Neural cell (in vitro differentiated cells): ENCODE measurements around the gene AGT. TPM values are rescaled to one million over a fixed set of nuclear protein-coding genes. Genes with fewer than 3 reads are reported as not detected.
"Not testable (repeated sequence)": the region's sequence is repeated elsewhere in the genome, so short reads cannot be mapped to it uniquely, and the experiment has no call there.

Source experiments
- H2AFZ ChIP-seq: fragments of 200-600, 300-800 bp; sonication (generic), shearing (Covaris generic); 2 replicates; pipeline ENCODE4 v1.6.0; 2014; ENCODE audit warnings: low read depth, mild to moderate bottlenecking, antibody characterized with exemption, low read length, moderate library complexity
- H3F3A ChIP-seq: fragments of 200-600 bp; shearing (Covaris generic); 2 replicates; pipeline ENCODE4 v1.6.1; 2016; ENCODE audit warnings: mild to moderate bottlenecking, moderate library complexity, mixed read lengths, antibody characterized with exemption, low read length; ENCODE audit not compliant: insufficient read depth, poor library complexity, severe bottlenecking
- H3K27ac ChIP-seq: fragments of 200-600, 300-800 bp; sonication (generic), shearing (Covaris generic); 2 replicates; pipeline ENCODE4 v1.5.1; 2014; ENCODE audit warnings: mild to moderate bottlenecking, low read length, moderate library complexity
- H3K27me3 ChIP-seq: fragments of 300-800, 200-600 bp; sonication (generic), shearing (Covaris generic); 2 replicates; pipeline ENCODE4 v1.6.0; 2014; ENCODE audit warnings: mild to moderate bottlenecking, low read depth, low read length, moderate library complexity; ENCODE audit not compliant: insufficient read depth
- H3K36me3 ChIP-seq: fragments of 300-800, 200-600 bp; sonication (generic), shearing (Covaris generic); 2 replicates; pipeline ENCODE4 v1.5.1; 2014; ENCODE audit warnings: mild to moderate bottlenecking, antibody characterized with exemption, low read length, moderate library complexity; ENCODE audit not compliant: insufficient read depth
- H3K4me2 ChIP-seq: fragments of 300-800, 200-600 bp; sonication (generic), shearing (Covaris generic); 2 replicates; pipeline ENCODE4 v1.6.0; 2014; ENCODE audit warnings: mild to moderate bottlenecking, low read length
- H3K4me3 ChIP-seq: fragments of 300-800, 200-600 bp; sonication (generic), shearing (Covaris generic); 2 replicates; pipeline ENCODE4 v1.5.1; 2014; ENCODE audit warnings: mild to moderate bottlenecking, low read length, moderate library complexity
- H3K79me2 ChIP-seq: fragments of 200-600 bp; shearing (Covaris generic); replicated peaks from 2 replicates; pipeline ENCODE4 v1.6.0; 2014; ENCODE audit warnings: mild to moderate bottlenecking, low read length, moderate library complexity; ENCODE audit not compliant: insufficient read depth
- H3K9ac ChIP-seq: fragments of 300-800, 200-600 bp; sonication (generic), shearing (Covaris generic); 2 replicates; pipeline ENCODE4 v1.6.1; 2016; ENCODE audit warnings: mild to moderate bottlenecking, low read length, mixed read lengths
- H3K9me2 ChIP-seq: fragments of 200-600 bp; shearing (Covaris generic); 2 replicates; pipeline ENCODE4 v1.6.1; 2016; ENCODE audit warnings: mild to moderate bottlenecking, low read length, mixed read lengths; ENCODE audit not compliant: insufficient read depth
- H3K9me3 ChIP-seq: fragments of 200-600, 300-800 bp; sonication (generic), shearing (Covaris generic); 2 replicates; pipeline ENCODE4 v1.6.1; 2016; ENCODE audit warnings: mild to moderate bottlenecking, mixed run types, low read length, moderate library complexity, mixed read lengths
- H4K20me1 ChIP-seq: fragments of 200-600 bp; shearing (Covaris generic); 2 replicates; pipeline ENCODE4 v1.6.1; 2016; ENCODE audit warnings: mild to moderate bottlenecking, mixed run types; ENCODE audit not compliant: insufficient read depth
- CTCF ChIP-seq: fragments of 450-650 bp; IDR thresholded peaks from 2 replicates; pipeline ENCODE4 v1.5.1; 2014; ENCODE audit warnings: antibody characterized with exemption, mild to moderate bottlenecking, moderate library complexity; ENCODE audit not compliant: poor library complexity, severe bottlenecking
- EP300 ChIP-seq: fragments of 450-650 bp; conservative IDR thresholded peaks from 2 replicates; pipeline ENCODE4 v1.6.1; 2014; ENCODE audit warnings: antibody characterized with exemption, mild to moderate bottlenecking, moderate library complexity; ENCODE audit not compliant: poor library complexity, severe bottlenecking
- EZH2 ChIP-seq: fragments of 200-600, 300-800 bp; shearing (Covaris generic), sonication (generic); IDR thresholded peaks from 2 replicates; pipeline ENCODE4 v1.6.1; 2014; ENCODE audit warnings: antibody characterized with exemption, low read length, borderline replicate concordance, mild to moderate bottlenecking; ENCODE audit not compliant: insufficient read depth, poor library complexity, severe bottlenecking
- MXI1 ChIP-seq: fragments of 450-650 bp; conservative IDR thresholded peaks from 2 replicates; pipeline ENCODE4 v1.6.1; 2014; ENCODE audit warnings: antibody characterized with exemption, mild to moderate bottlenecking; ENCODE audit not compliant: poor library complexity, severe bottlenecking
- POLR2AphosphoS5 ChIP-seq: IDR thresholded peaks from 2 replicates; pipeline ENCODE4 v1.6.1; 2012
- RAD21 ChIP-seq: fragments of 450-650 bp; conservative IDR thresholded peaks from 2 replicates; pipeline ENCODE4 v1.6.1; 2014; ENCODE audit warnings: antibody characterized with exemption, mild to moderate bottlenecking, moderate library complexity
- REST ChIP-seq: IDR thresholded peaks from 2 replicates; pipeline ENCODE4 v1.6.1; 2012; ENCODE audit warnings: borderline replicate concordance
- SMC3 ChIP-seq: fragments of 450-650 bp; conservative IDR thresholded peaks from 2 replicates; pipeline ENCODE4 v1.6.1; 2014; ENCODE audit warnings: antibody characterized with exemption, mild to moderate bottlenecking, moderate library complexity; ENCODE audit not compliant: poor library complexity
- TAF1 ChIP-seq: IDR thresholded peaks from 2 replicates; pipeline ENCODE4 v1.6.1; 2012; ENCODE audit warnings: low read depth
- polyA plus RNA-seq: library from polyadenylated mRNA; depleted of rRNA; stranded (reverse); fragments of >200 nt; gene quantifications from 2 replicates; pipeline ENCODE4 v1.2.3, GENCODE V29; 2014

The AGT gene
- polyA plus RNA-seq, 1 donor from 2014 or later: not detected

GRCh38 chr1:230721849-230722522 is 8.1 kb upstream of the AGT start:
- H3K4me2 ChIP-seq, H3K36me3 ChIP-seq, H3F3A ChIP-seq, H3K9me2 ChIP-seq, H2AFZ ChIP-seq, H3K27me3 ChIP-seq, H3K79me2 ChIP-seq, H3K9ac ChIP-seq, H3K4me3 ChIP-seq, H3K27ac ChIP-seq, H4K20me1 ChIP-seq, H3K9me3 ChIP-seq: not testable (repeated sequence)

GRCh38 chr1:230717251-230717650 is 3.3 kb upstream of the AGT start:
- TF ChIP-seq RAD21 (no peak), CTCF (no peak), TAF1 (no peak), REST (no peak), MXI1 (no peak), EZH2 (no peak), SMC3 (no peak), EP300 (no peak), POLR2AphosphoS5 (no peak)
- no peaks in the 10 kb centered on the region for H3K79me2 ChIP-seq
- no peak overlapping the region for H2AFZ ChIP-seq
- H3K9me3 ChIP-seq: no peaks in the 10 kb centered on the region
- no peaks in the 10 kb centered on the region for H3K36me3 ChIP-seq
- no peaks in the 10 kb centered on the region for H3F3A ChIP-seq
- H4K20me1 ChIP-seq: no peaks in the 10 kb centered on the region
- no peak overlapping the region for H3K9ac ChIP-seq
- H3K4me3 ChIP-seq: no peak overlapping the region
- no peak overlapping the region for H3K27ac ChIP-seq
- H3K27me3 ChIP-seq: no peaks in the 10 kb centered on the region
- H3K4me2 ChIP-seq: no peak overlapping the region
- no peaks in the 10 kb centered on the region for H3K9me2 ChIP-seq

- not testable (repeated sequence) for H3K4me3 ChIP-seq, H3K27ac ChIP-seq, H4K20me1 ChIP-seq
Observed at GRCh38 chr1:230716453-230716852, 2.5 kb upstream of the AGT start.

More at GRCh38 chr1:230716453-230716852, 2.5 kb upstream of the AGT start:
- H3K79me2 ChIP-seq, H3K9me3 ChIP-seq, H2AFZ ChIP-seq, H3F3A ChIP-seq, H3K27me3 ChIP-seq, H3K4me2 ChIP-seq, H3K9me2 ChIP-seq, H3K9ac ChIP-seq, H3K36me3 ChIP-seq: not testable (repeated sequence)
